ENCODE results near the gene GUCA1A. TPM values are rescaled to one million over a fixed set of nuclear protein-coding genes. Genes with fewer than 3 reads are reported as not detected.
"Not testable (repeated sequence)": the region's sequence is repeated elsewhere in the genome, so short reads cannot be mapped to it uniquely, and the experiment has no call there.

The GUCA1A gene
- total and polyA plus RNA-seq, 9 donors = 0.04 to 0.16 (median 0.09) TPM; not detected in 5

GRCh38 chr6:42158011-42158410, 15.2 kb upstream of the GUCA1A start:
- Histone ChIP-seq H3K4me1 (ENCODE audit: control insufficient read depth, insufficient read depth, low read length) (peaks cover 7% of the 10 kb centered on the region), H3K4me3 (ENCODE audit: low read length) (no peak overlapping the region), H3K27ac (ENCODE audit: low read length) (no peak overlapping the region), H3K9me3 (replicated peaks; ENCODE audit: control insufficient read depth, low read depth, low read length) (no peaks in the 10 kb centered on the region), H3K27me3 (ENCODE audit: control insufficient read depth, insufficient read depth, low read length) (peaks cover 11% of the 10 kb centered on the region), H3K36me3 (ENCODE audit: control insufficient read depth, insufficient read depth, low read length) (no peaks in the 10 kb centered on the region)
- WGBS (ENCODE audit: insufficient coverage) = 45% methylated on average over 2 of the region's 2 CpGs
- peak; percentile 53 for DNase-seq

- Histone ChIP-seq H3K36me3 (ENCODE audit: control insufficient read depth, insufficient read depth, low read length) (no peaks in the 10 kb centered on the region), H3K9me3 (replicated peaks; ENCODE audit: control insufficient read depth, low read depth, low read length) (no peaks in the 10 kb centered on the region), H3K27me3 (ENCODE audit: control insufficient read depth, insufficient read depth, low read length) (peaks cover 13% of the 10 kb centered on the region), H3K4me1 (ENCODE audit: control insufficient read depth, insufficient read depth, low read length) (peaks cover 7% of the 10 kb centered on the region), H3K4me3 (ENCODE audit: low read length) (no peak overlapping the region), H3K27ac (ENCODE audit: low read length) (no peak overlapping the region)
- DNase-seq = no peak
- 75% methylated on average over 2 of the region's 2 CpGs for WGBS (ENCODE audit: insufficient coverage)
Measured at GRCh38 chr6:42158631-42159030, 14.5 kb upstream of the GUCA1A start.

GRCh38 chr6:42159431-42160024, 13.6 kb upstream of the GUCA1A start:
- WGBS (ENCODE audit: insufficient coverage) = 71% methylated on average over 4 of the region's 4 CpGs
- Histone ChIP-seq H3K27ac (ENCODE audit: low read length) (no peak overlapping the region), H3K27me3 (ENCODE audit: control insufficient read depth, insufficient read depth, low read length) (peaks cover 10% of the 10 kb centered on the region), H3K36me3 (ENCODE audit: control insufficient read depth, insufficient read depth, low read length) (no peaks in the 10 kb centered on the region), H3K9me3 (replicated peaks; ENCODE audit: control insufficient read depth, low read depth, low read length) (no peaks in the 10 kb centered on the region), H3K4me3 (ENCODE audit: low read length) (no peak overlapping the region), H3K4me1 (ENCODE audit: control insufficient read depth, insufficient read depth, low read length) (peaks cover 7% of the 10 kb centered on the region)
- no peak for DNase-seq

GRCh38 chr6:42162384-42162783, 10.8 kb upstream of the GUCA1A start:
- H3K36me3 ChIP-seq (ENCODE audit: control insufficient read depth, insufficient read depth, low read length) = no peaks in the 10 kb centered on the region
- H3K27me3 ChIP-seq (ENCODE audit: control insufficient read depth, insufficient read depth, low read length) = peaks cover 10% of the 10 kb centered on the region
- no peak overlapping the region for H3K4me3 ChIP-seq (ENCODE audit: low read length)
- no peak overlapping the region for H3K27ac ChIP-seq (ENCODE audit: low read length)
- WGBS (ENCODE audit: insufficient coverage) = 25% methylated on average over 5 of the region's 7 CpGs
- DNase-seq = no peak
- H3K4me1 ChIP-seq (ENCODE audit: control insufficient read depth, insufficient read depth, low read length) = peaks cover 7% of the 10 kb centered on the region
- H3K9me3 ChIP-seq (replicated peaks; ENCODE audit: control insufficient read depth, low read depth, low read length) = no peaks in the 10 kb centered on the region

GRCh38 chr6:42162812-42163211, 10.4 kb upstream of the GUCA1A start:
- Histone ChIP-seq H3K9me3 (replicated peaks; ENCODE audit: control insufficient read depth, low read depth, low read length) (no peaks in the 10 kb centered on the region), H3K4me1 (ENCODE audit: control insufficient read depth, insufficient read depth, low read length) (peaks cover 5% of the 10 kb centered on the region), H3K36me3 (ENCODE audit: control insufficient read depth, insufficient read depth, low read length) (no peaks in the 10 kb centered on the region), H3K27ac (ENCODE audit: low read length) (no peak overlapping the region), H3K4me3 (ENCODE audit: low read length) (no peak overlapping the region), H3K27me3 (ENCODE audit: control insufficient read depth, insufficient read depth, low read length) (peaks cover 10% of the 10 kb centered on the region)
- DNase-seq = no peak
- 77% methylated on average over 8 of the region's 13 CpGs for WGBS (ENCODE audit: insufficient coverage)

GRCh38 chr6:42163981-42164380, 9.2 kb upstream of the GUCA1A start:
- 0% methylated on average over 1 of the region's 1 CpG for WGBS (ENCODE audit: insufficient coverage)
- Histone ChIP-seq H3K4me1 (ENCODE audit: control insufficient read depth, insufficient read depth, low read length) (no peaks in the 10 kb centered on the region), H3K4me3 (ENCODE audit: low read length) (no peak overlapping the region), H3K27ac (ENCODE audit: low read length) (no peak overlapping the region), H3K27me3 (ENCODE audit: control insufficient read depth, insufficient read depth, low read length) (peaks cover 10% of the 10 kb centered on the region), H3K36me3 (ENCODE audit: control insufficient read depth, insufficient read depth, low read length) (no peaks in the 10 kb centered on the region), H3K9me3 (replicated peaks; ENCODE audit: control insufficient read depth, low read depth, low read length) (no peaks in the 10 kb centered on the region)
- DNase-seq = no peak

GRCh38 chr6:42165016-42165415, 8.1 kb upstream of the GUCA1A start:
- no peak for DNase-seq
- H3K27me3 ChIP-seq (ENCODE audit: control insufficient read depth, insufficient read depth, low read length) = peaks cover 8% of the 10 kb centered on the region
- H3K4me3 ChIP-seq (ENCODE audit: low read length) = no peak overlapping the region
- H3K36me3 ChIP-seq (ENCODE audit: control insufficient read depth, insufficient read depth, low read length) = no peaks in the 10 kb centered on the region
- no peak overlapping the region for H3K27ac ChIP-seq (ENCODE audit: low read length)
- H3K9me3 ChIP-seq (replicated peaks; ENCODE audit: control insufficient read depth, low read depth, low read length) = no peaks in the 10 kb centered on the region
- 81% methylated on average over 7 of the region's 9 CpGs for WGBS (ENCODE audit: insufficient coverage)
- no peaks in the 10 kb centered on the region for H3K4me1 ChIP-seq (ENCODE audit: control insufficient read depth, insufficient read depth, low read length)

GRCh38 chr6:42166444-42167141, 6.6 kb upstream of the GUCA1A start:
- Histone ChIP-seq H3K36me3 (ENCODE audit: control insufficient read depth, insufficient read depth, low read length) (no peaks in the 10 kb centered on the region), H3K9me3 (replicated peaks; ENCODE audit: control insufficient read depth, low read depth, low read length) (no peaks in the 10 kb centered on the region), H3K4me1 (ENCODE audit: control insufficient read depth, insufficient read depth, low read length) (no peaks in the 10 kb centered on the region), H3K27ac (ENCODE audit: low read length) (no peak overlapping the region), H3K4me3 (ENCODE audit: low read length) (no peak overlapping the region), H3K27me3 (ENCODE audit: control insufficient read depth, insufficient read depth, low read length) (peaks cover 2% of the 10 kb centered on the region)
- DNase-seq = peak; percentile 70
- WGBS (ENCODE audit: insufficient coverage) = 31% methylated on average over 3 of the region's 8 CpGs

- Histone ChIP-seq H3K27me3 (ENCODE audit: control insufficient read depth, insufficient read depth, low read length) (no peaks in the 10 kb centered on the region), H3K36me3 (ENCODE audit: control insufficient read depth, insufficient read depth, low read length) (no peaks in the 10 kb centered on the region), H3K9me3 (replicated peaks; ENCODE audit: control insufficient read depth, low read depth, low read length) (no peaks in the 10 kb centered on the region), H3K27ac (ENCODE audit: low read length) (no peak overlapping the region), H3K4me3 (ENCODE audit: low read length) (no peak overlapping the region), H3K4me1 (ENCODE audit: control insufficient read depth, insufficient read depth, low read length) (no peaks in the 10 kb centered on the region)
- no peak for DNase-seq
- WGBS (ENCODE audit: insufficient coverage) = no CpG with 5 or more reads among the region's 6 CpGs
Measured at GRCh38 chr6:42168650-42169049, 4.5 kb upstream of the GUCA1A start.

- not testable (repeated sequence) for H3K27ac ChIP-seq (ENCODE audit: low read length); H3K4me1 ChIP-seq (ENCODE audit: control insufficient read depth, insufficient read depth, low read length); H3K9me3 ChIP-seq (replicated peaks; ENCODE audit: control insufficient read depth, low read depth, low read length); H3K4me3 ChIP-seq (ENCODE audit: low read length); H3K27me3 ChIP-seq (ENCODE audit: control insufficient read depth, insufficient read depth, low read length); DNase-seq; H3K36me3 ChIP-seq (ENCODE audit: control insufficient read depth, insufficient read depth, low read length)
- no CpG with 5 or more reads among the region's 2 CpGs for WGBS (ENCODE audit: insufficient coverage)
Measured at GRCh38 chr6:42169780-42170179, 3.4 kb upstream of the GUCA1A start.

All from muscle of leg (tissue), 11 donors.